ENCODE data around the gene ENDOV.
A peak's percentile ranks its signal among the peaks of the same experiment; 100 is the strongest.

The ENDOV gene

DNA sequence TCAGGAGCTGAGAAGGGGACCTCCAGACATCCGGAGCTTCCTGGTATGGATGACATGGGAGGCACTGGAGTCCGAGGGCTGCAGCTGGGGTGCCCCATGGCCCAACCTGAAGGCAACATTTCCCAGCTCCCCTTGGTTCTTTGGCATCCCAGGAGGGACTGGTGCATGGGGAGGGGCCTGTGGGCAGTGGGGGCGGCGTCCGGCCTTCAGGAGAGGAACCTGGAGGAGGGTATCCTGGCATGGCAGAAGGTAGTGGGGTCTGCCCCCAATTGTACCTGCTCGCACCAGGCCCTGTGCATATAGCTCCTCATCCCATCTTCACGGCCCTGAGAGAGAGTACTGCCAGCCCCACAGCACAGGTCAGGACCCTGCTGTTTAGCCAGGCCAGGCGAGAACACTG lies 49.5 kb downstream of the ENDOV start:
- no peak for DNase-seq

DNA sequence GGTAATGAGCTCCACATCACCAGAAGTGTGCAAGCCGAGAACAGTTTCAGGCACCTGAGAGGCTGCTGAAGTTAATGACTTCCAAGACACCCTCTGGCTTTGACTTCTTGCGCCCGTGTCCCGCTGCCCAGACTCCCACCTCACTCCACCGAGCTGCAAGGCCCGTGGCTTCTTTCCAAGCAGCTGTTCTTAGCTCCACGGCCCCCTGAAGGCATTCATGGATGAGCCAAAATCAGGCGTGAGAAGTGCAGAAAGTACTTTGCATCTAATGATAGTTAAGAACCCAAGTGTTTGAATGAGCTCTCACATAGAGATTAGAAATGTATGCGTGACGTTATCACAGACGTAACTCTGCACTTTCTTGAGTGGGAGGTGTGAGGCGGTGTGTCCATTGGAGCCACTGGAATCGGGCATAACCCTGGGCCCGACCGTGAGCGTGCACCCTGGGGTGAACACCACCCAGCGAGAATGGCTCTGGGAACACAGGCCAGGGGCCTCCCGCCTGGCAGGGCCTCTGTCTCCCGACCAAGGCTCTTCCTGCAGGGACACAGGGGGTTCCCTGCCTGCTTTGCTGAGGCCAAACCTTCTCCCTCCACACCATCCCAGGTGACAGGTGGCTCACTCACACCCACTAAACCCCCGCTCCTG lies 50.5 kb downstream of the ENDOV start:
- no peak for DNase-seq

DNA sequence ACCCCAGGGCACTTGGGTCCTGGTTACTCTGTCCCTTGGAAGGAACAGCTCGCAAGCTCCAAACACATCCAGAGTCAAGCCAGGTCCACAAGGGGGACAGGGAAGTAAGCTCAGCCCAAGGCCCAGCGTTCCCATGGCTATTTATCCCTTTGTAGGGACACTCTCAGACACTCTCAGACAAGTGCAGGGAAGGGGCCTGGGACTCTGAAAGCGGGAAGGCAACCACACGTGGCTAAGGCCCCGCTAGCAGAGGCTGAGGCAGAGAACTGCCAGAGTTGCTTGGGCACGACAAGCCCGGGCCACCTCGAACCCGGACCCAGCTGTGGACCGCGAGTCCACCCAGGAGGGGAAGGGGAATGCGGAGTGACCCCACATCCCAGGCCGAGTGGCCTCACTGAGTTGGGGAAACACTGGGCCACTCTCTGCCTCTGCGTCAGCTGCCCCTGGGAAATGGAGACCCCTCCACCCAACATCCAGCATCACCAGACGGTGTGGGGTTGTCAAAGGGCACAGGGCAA lies 51.3 kb downstream of the ENDOV start:
- no peak for DNase-seq

DNA sequence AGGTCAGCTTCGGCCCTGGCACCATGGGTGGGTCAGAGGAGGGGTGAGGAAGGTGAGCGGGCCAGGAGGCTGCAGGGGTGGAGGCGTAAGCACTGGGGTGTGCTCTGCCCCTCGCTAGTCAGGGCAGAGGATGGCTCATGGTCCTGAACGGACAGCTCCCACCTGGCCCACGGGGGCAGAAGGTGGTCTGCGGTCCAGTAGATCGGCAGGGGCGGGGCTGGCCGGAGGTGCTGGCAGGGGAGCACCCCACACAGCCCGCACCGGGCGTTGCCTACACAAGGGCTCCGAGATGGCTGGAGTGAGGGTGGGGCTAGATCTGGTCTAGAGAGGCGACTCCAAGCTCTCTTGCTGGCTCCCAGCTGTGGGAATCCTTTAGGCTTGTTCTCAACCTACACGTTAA lies 53.3 kb downstream of the ENDOV start:
- no peak for DNase-seq

DNA sequence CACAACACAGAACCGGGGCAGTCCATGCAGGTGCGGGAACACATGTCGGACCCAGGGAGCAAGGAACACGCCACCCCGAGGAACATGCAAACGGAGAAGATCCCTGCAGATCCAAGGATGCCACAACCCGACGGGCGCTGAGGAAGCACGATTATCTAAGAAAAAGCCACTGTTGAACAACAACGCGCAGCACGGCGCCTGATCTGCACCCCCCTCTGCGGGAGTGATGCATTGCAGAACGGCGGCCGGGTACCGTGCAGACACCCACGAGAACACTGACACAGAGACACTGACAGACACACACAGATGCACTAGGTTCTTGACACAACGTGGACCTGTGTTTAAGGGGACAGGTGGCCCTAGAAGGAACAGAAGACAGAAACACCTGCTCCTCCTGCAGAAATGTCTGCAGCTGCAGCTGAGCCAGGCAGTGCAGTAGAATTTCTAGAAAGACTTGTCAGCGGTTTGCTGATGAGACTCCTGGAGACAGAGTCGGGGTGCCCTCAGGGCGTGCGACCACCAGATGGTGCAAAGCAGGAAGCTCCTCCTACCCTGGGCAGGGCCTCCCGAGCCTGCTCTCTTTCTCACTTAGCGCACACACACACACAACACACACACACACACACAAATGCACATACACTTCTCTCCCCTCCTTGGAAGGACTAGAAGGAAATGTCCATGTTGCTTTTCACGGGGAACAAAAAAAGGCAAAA lies 54.0 kb downstream of the ENDOV start:
- peak in 2 of 58 donors; percentile 46 to 60 for DNase-seq

DNA sequence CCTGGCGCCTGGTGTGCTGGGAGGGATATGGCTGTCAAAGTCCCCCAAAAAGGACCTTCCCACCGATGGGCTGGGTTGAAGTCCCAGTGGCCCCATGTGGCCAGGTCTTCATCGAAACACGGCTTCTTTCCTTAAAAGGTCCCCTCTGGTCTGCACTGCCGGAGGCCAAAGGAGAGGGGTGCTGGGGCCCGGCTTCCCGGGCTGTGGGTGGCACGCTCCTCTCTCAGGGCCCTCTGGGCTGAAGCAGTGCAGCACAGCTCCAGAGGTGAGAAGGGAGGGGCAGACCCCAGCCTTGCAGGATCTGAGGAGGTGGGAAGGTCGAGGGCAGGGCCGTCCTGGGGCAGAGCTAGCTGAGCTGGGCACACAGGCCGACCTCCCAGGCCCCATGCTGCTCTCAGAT lies 54.7 kb downstream of the ENDOV start:
- DNase-seq = no peak

DNA sequence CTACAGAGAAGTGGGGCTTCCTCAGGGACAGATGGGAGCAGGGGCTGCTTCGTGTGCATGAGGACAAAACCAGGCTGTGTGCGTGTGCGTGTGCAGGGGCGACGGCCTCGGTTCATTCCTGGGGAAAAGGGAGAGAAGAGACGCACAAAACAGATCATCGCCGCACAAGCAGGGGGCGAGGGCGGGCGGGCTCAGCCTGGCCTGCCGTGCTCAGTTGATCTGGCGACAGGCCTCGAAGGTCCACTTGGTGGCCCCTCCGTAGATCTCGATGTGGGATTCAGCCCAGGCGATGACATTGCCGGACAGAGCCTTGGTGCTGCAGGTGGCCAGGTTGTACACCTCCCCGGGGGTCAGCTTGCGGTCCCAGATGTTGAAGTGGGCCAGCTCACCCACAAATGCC lies 55.6 kb downstream of the ENDOV start:
- DNase-seq = no peak

DNA sequence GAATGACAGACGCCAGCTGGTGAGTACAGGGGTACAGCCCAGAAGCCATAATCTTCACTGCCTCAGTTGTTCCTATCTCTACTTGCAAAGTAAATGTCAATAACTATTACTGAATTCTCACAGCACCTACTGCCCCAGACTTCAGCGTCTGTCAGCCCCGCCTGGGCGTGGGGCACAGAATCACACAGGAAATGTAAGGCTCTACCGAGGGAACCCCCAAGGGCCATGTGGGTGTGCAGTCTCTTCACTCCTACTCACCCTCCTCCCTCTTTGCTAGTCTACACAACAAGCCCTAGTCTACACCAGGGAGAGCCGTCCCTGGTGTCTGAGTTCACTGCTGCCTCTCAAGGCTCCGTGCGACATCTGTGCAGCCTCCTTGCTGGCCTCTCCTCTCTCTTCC lies 57.0 kb downstream of the ENDOV start:
- no peak for DNase-seq

DNA sequence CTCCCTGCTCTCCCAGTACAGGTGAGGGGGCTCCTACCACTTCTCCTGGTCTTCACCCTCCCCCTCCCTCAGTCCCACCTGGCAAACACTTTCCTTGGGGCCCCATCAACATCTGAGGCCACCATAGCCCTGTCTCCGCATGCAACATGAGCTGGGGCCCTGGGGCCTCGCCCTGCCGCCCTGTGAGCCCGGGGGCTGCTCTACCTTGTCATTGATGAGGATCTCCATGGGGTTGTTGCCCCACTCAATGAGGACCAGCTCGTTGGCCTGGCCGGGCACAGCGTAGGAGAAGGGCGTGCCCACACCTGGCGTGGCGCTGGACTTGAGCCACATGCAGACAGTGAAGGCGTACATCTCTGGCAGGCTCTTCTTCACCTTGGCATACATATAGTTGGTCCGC lies 58.0 kb downstream of the ENDOV start:
- no peak for DNase-seq

DNA sequence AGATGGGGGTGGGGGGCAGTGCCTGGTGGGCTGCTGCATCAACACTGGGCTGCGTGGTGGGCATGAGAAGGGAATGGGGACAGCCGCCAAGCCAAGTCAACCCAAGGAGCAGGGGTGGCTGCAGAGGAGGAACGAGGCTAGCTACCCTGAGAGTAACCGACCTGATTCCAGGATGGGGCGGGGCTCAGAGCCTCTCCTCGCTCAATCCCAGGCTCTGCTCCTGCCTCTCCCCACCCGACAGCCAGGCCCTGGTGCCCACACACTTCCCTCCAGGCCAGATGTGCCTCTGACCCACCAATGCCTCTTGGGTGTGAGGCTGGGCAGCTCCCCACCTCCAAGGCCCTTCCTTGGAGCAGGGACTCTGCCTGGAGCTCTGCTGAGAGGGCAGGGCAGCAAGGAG lies 58.7 kb downstream of the ENDOV start:
- no peak for DNase-seq

DNA sequence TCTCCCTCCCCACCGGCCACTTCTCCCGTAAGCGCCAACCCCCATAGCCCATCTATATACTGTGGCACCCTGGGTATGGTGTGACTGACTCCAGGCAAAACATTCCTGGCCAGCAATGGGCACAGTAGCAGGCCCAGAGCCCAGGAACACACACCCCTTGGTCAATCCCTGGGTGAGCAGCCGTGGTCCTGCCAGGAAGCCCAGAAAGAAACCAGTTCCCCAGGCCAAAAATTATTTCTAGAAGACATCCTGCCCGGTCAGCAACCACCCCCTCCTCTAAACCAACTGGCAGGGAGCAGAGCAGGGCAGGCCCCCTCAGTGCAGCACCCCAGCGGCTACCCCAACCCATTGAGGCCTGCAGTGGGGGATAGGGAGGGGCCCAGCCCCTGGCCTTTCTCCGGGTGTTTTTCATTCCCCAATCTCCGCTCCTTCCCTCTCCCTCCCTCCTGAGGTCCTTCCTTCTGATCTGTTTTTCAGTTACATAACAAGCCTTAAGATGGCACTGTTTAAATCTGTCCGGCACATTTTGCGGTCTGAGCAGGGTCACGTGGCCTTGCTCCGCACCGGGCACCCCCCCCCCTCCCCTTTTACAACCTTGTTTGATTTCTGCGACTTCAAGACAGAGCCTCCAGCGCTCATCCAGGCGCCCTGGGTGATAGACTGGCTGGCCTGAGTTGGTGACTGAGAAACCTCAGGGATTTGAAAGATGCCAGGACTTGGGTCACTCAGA lies 59.4 kb downstream of the ENDOV start:
- peak in 19 of 58 donors; percentile 16 to 57 (median 35) for DNase-seq

DNA sequence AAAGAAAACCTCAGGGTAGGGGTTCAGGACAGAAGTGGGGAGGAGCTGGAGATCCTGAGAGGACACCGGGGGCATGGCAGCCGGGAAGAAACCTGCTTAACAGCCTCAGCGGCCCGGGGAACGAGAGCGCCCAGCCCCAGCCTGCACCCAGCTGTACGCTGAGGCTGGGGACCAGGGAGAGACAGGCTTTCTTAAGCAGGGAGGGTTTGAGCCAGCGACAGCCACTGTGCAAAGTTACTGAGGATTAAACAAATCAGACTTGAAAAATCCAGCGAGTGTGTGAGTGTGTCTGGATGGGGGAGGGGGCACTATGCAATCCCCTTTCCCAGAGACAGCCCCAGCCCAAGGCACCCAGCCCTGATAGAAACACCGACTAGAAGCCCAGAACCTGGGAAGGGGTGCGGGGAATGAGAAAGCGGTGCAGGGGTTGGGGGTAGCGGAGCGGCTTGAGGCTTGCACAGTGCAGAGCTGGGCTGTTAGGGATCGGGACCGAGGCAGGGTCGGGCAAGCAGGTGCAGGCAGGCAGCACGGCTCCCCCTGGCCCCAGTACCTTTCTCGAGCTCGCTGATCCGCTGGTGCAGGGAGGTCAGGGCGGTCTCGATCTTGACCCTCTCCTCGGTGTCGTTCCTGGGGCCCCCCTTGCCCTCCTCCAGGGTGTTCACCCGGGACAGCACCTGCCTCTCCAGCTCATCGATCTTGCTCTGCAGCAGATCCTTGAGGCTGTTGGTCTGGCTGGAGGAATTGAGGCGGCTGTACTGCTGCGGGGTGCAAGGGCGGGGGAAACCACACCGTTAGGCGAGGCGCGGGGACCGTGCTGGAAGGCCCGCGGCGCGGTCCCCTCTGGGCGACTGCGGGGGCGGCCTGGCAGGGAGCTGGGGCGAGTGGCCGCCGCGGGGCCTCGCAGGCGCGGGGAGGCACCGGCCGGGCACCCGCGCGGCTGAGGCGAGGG lies 60.3 kb downstream of the ENDOV start:
- peak in 2 of 58 donors; percentile 31 to 57 for DNase-seq

DNA sequence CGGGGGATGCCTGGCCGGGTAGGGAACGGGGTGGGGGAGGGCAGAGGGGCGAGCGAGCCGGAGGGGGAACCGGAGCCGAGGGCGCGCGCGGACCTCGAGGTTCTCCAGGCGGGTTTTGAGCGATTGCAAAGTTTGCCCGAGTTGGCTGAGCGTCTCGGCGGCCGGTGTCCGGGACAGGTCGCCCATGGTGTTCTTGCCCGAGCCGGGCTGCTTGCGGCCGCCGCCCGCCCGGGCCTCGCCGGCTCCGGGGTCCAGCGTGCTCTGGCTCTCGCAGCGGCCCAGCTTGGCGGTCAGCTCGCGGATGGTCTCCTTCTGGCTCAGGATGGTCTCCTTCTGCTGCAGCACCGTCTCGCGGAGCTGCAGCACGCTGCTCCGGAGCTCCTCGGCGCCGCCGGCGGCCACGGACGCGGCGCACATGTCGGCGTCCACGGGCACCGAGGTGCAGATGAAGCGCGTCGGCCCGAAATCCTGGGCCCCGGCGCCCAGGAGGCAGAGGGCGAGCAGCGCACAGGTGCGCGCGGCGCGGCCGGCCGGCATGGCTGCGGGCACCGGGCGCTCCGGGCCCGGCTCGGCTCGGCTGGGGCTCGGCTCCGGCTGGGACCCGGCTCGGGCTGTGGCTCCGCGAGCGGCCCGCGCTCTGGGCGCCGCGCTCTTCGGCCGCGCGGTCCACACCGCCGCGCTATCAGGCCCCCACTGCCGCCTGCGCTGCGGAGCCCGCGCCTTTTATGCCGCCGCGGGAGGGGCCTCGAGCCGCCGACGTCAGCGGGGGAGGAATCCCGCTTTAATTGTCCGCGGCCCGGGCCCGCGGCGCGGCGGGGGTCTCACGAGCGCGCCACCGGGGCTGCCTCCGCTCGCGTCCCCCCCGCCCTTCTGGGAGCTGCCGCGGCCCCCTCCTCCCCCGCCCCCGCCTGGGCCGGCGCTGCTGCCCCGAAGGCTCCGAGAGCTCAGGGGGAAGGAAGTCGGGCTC lies 61.2 kb downstream of the ENDOV start, which contains the start of gene NPTX1:
Gene NPTX1 (minus strand): TSS at position 698 of the 967 bp plus-strand sequence. CDS start 161 bp downstream, at position 537.
- DNase-seq = peak in 6 of 58 donors; percentile 16 to 50 (median 24)

DNA sequence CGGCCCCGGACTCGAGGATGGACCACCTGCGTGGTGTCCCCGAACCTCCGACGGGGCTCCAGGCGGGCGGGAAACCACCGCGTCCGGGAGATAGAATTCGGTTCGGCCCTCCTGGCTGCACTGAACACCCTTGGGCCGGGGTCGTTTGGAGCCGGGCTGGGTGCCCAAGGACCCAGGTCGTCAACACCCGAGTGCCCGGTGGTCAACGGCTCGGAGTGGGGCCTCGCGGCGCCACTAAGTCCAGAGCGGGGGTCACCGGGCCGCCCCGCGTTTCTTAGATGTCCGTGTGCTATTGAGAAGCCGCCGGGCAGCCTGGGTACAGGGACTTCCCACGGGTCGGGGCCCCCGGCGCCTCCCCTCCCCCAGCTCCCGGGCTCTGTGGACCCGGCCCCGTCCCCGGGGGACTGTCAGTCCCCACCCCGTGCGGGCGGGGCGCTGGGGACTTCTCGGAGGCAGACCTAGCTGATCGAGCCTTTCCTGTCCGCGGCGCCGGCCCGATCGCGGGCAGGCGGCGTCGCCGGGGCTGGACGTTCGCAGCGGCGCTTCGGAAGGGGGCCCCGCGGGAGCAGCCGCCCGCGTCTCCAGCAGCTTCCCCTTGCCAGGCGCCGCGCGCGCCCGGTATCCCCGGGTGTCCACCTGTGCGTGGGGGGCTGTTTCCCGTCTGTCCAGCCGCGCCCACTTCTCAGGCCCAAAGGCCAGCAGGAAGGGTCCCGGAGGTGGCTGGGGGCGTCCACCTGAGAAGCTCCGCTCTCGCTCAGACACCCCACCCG lies 62.1 kb downstream of the ENDOV start:
- DNase-seq = no peak

DNA sequence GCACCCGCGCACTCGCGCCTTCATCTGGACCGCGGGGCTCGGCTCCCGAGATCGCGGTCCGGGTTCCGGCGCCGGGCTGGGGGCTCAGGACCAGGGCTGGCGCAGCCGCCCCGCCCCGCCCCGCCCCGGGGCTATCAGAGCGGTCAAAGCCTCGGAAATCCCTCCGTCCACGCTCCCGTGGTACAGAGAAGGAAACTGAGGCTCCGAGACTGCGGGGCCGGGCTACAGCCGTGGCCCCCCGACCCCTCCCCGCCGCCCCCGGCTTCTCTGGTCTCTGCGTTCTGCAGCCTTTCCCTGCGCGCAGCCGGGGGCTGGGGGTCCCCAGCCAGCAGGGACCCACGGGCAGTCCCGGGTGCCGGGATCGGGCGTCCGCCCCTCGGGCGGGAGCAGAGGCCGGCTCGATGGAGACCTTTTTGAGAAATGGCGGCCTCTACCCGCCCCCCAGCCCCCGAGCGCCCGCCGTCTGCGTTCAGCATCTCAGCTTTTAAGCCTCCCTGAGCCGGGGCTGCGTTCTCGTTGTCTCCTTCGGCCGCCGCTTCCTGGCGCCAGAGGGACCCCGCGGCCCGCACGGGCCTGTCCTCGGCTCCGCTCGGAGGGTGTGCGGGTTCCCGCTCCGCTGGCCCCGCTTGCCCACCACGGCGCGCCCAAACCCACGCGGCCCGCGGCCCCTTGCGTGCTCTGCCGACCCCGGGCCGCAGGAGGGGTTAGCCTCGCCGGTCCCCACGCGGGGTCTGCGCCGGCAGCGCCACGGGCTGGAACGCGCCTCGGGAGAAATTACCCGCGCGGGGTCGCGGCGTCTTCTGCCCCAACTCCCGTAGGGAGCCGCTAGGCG lies 62.9 kb downstream of the ENDOV start:
- peak in 29 of 58 donors; percentile 3 to 65 (median 28) for DNase-seq

DNA sequence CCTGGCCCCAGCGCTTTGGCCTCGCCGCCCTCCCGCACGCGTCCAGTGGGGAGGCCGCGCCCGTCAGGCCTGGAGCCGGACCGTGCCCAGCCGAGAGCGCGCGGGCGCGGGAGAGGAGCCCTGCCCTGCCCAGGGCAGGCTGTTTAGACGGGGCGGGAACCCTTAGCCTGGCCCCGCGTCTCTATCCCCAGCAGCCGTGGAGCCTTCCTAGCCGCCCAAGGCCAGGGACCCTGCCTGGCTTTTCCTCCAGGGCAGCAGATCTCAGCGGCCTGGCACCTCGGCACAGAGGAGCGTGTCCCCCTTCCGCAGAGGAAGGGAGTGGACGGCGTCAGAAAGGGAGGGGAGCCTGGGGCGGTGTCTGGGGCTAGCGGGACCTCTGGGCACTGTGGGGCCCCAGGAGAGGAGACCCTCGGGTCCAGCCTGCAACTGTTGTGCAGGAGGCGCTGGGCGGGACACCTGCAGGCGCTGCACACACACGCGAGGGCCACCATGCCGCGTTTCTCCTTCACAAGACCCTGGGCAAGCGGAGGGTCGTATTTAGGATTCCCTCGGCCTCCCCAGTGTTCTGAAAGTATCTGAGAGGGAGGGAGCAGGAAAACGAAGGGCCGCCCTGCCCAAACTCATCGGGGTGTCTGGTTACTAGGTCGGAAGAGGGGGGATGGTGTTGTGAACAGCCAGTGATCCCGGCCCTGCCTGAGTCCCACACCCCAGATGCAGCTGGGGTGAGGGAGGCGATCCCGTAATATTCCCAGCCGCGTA lies 63.7 kb downstream of the ENDOV start:
- DNase-seq = no peak

DNA sequence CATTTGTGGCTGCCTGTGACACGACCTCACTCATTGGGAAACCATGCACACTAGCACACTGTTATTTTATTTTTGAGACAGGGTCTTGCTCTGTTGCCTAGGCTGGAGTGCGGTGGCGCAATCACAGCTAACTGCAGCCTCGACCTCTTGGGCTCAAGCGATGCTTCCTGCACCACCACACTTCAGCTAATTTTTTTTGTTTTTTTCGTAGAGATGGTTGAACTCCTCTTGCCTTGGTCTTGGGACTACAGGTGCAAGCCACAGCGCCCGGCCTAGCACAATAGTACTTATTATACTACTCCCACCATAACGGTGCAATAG lies 64.2 kb downstream of the ENDOV start:
- DNase-seq = no peak
